Choroid plexus epithelial cell (primary cell): Measurements from ENCODE around the gene HSPB8.

ENCODE experiments used
- DNase-seq: peaks from one replicate; pipeline ENCODE4 v3.0.0-alpha.2; 2010; ENCODE audit warnings: low read depth
- H3K4me3 ChIP-seq: 2 replicates; pipeline ENCODE4 v1.5.1; 2011; ENCODE audit warnings: low read depth, mild to moderate bottlenecking, control low read depth, low read length, moderate library complexity
- TF ChIP-seq, protein P1 (sequence below): conservative IDR thresholded peaks from 2 replicates; pipeline ENCODE4 v1.5.1; 2011; ENCODE audit warnings: low read depth, mild to moderate bottlenecking, control low read depth, inconsistent platforms, low read length, moderate library complexity

Gene HSPB8

DNA sequence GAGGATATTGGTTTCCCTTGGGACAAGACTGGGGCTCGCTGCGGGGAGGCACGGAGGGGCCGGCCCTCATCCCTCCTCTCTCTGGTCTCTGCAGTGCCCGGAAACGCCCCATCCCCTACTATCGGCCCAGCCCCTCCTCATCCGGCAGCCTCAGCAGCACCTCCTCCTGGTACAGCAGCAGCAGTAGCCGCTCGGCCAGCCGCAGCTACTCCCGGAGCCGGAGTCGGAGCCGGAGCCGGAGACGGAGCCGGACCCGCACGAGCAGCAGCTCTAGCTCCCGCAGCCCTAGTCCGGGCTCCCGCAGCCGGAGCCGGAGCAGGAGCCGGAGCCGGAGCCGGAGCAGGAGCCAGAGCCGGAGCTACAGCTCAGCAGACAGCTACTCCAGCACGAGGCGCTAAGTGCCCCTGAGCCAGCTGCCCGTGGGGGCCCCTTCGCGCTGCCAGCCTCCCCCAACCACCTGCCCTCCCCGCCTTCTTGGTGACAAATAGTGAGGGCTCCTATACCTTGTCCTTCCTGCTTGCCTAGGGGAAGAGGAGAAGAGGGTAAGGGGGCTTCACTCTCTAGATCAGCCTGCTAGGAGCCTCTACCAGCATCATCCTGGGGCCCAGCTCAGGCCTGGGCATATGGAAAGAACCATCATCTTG, 22.2 kb upstream of the HSPB8 start:
- no peak overlapping the region for H3K4me3 ChIP-seq
- TF ChIP-seq, protein P1, sequence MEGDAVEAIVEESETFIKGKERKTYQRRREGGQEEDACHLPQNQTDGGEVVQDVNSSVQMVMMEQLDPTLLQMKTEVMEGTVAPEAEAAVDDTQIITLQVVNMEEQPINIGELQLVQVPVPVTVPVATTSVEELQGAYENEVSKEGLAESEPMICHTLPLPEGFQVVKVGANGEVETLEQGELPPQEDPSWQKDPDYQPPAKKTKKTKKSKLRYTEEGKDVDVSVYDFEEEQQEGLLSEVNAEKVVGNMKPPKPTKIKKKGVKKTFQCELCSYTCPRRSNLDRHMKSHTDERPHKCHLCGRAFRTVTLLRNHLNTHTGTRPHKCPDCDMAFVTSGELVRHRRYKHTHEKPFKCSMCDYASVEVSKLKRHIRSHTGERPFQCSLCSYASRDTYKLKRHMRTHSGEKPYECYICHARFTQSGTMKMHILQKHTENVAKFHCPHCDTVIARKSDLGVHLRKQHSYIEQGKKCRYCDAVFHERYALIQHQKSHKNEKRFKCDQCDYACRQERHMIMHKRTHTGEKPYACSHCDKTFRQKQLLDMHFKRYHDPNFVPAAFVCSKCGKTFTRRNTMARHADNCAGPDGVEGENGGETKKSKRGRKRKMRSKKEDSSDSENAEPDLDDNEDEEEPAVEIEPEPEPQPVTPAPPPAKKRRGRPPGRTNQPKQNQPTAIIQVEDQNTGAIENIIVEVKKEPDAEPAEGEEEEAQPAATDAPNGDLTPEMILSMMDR = peak; percentile 3
- DNase-seq = no peak

DNA sequence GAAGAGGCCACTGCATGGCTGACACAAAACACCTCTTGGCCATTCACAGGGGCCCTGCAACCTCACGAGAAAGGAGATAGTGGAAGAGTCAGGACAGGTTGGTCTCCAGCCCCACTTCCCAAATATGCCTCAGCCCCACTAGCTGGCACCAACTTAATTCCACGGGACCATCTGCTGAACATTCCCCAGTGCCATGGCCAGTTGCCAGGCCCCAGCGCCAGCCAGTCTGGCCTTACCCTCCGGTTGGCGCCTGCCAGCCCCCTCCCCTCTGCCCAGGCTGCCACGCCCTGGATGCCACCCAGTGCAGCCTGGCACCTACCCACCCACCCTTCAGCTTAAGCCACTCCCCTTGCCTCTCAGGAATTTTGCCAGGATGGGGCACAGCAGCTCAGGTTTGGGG, 21.2 kb upstream of the HSPB8 start:
- TF ChIP-seq, protein P1 = no peak
- H3K4me3 ChIP-seq = no peak overlapping the region

DNA sequence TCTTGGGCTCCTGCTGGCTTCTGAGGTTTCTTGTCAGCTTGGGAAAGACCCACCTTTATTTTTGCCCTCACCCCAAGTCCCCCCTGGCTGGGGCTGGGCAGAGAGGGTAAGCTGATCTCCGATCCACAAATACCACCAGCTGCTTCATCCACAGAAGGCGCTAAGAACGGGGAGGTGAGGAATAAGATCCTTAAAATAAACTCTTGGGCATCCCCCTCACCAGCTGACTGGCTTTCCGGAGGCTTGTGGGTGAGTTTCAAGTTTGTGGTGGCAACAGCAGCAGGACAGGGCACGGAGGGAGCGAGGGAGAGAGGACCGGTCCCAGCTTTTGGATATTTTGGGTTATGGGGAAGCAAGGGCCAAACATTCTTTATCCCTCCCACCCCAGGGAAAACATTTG, 20.8 kb upstream of the HSPB8 start:
- no peak overlapping the region for H3K4me3 ChIP-seq
- TF ChIP-seq, protein P1 = no peak
- no peak for DNase-seq

More for the DNA sequence above, 21.2 kb upstream of the HSPB8 start:
- DNase-seq = no peak

DNA sequence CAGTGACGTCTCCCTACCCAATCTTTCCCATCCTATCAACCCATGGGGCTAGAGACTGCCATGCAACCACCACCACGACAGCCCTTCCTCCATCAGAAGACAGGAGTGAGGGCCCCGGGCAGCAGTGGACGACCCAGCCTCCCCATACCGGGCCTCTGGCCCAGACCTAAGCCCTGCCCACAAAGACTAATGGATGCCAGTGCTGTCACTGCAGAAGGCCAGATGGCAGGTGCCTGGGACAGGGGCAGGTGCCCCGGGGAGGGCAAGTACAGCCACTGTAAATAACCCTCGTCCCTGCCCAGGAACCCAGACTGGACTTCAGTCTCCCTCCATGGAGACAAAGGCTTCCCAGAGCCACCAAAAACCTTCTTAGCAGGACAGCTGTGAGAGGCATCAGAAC, 20.3 kb upstream of the HSPB8 start:
- no peak overlapping the region for H3K4me3 ChIP-seq
- DNase-seq = no peak
- TF ChIP-seq, protein P1 = no peak

DNA sequence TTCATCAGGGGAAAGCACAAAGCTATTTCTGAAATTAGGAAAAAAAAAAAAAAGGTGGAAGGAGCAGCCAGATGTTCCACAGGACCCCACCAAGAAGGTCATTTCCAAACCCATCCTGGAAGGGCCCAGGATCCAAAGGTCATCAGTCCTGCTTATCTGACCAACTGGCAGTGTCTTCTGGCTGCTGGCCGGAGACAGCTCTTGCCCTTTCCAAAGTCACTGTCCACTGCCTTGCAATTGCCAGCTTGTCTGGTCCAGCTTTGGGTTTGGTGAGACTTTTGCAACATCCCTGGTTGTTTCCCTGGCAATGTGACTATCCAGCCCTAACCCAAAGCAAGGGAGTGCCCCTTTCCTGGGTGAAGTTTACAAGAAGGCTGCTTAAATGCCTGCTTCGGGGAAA, 18.9 kb upstream of the HSPB8 start:
- no peak for DNase-seq
- TF ChIP-seq, protein P1 = no peak
- H3K4me3 ChIP-seq = no peak overlapping the region

DNA sequence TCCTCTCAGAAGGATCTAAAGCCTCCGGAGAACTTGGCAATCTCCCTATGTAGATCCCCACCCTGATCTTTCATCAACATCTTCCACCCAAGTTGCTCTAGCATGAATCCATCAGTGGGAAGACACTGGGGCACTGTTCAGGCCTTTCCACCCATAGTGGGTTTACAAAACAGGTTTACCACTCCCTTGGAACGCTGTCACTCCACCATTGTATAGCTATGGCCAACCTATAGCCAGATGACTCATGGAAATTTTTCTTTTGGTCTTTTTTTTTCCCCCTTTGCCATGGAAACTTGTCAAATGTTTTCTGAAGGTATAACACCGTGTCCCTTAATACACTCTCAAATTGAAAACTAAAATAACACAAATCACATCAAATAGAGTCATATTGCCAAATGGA, 10.8 kb upstream of the HSPB8 start:
- TF ChIP-seq, protein P1 = no peak
- no peak for DNase-seq
- H3K4me3 ChIP-seq = no peak overlapping the region

DNA sequence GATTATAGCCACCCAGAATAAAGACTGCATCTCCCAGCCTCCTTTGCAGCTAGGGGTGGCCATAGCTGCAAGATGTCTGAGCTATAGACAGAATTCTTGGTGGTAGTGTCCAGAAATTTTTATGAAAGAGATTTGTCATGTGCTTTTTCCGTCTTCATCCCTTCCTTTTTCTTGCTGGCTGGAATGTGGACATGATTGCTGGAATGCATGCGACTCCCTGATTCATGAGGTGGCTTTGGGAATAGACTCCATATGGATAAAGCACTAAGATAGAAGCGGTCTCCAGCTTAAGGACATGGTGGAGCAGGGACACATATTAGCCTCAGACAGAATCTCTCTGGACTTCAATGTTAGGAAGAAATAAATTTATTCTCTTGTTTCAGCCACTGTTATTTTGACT, 10.0 kb upstream of the HSPB8 start:
- H3K4me3 ChIP-seq = no peak overlapping the region
- TF ChIP-seq, protein P1 = no peak
- DNase-seq = no peak
